Measurements from ENCODE around the gene MYZAP. TPM values are rescaled to one million over a fixed set of nuclear protein-coding genes. Genes with fewer than 3 reads are reported as not detected.

Gene MYZAP
- total RNA-seq, 1 experiment from 2014 or later = 0.68 TPM

- no peak for TF ChIP-seq OVOL2 (CRISPR knock-in tag; IDR thresholded peaks at IDR 0.05; ENCODE audit: borderline replicate concordance)
- TF ChIP-seq ATF6 (CRISPR knock-in tag; IDR thresholded peaks at IDR 0.05) = no peak
- no peak for TF ChIP-seq ESRRA (CRISPR knock-in tag; IDR thresholded peaks at IDR 0.05; ENCODE audit: borderline replicate concordance)
- TF ChIP-seq FOXP4 (CRISPR knock-in tag; IDR thresholded peaks at IDR 0.05) = no peak
- no peak for TF ChIP-seq ZNF138 (CRISPR knock-in tag; conservative IDR thresholded peaks at IDR 0.05)
Observed at GRCh38 chr15:57583282-57583681, 8.4 kb upstream of the MYZAP start (continued).

GRCh38 chr15:57583720-57584119 lies 8.0 kb upstream of the MYZAP start:
- no peaks in the 10 kb centered on the region; the same call in 1 of the 2 replicates for H3K36me3 Mint-ChIP-seq
- H3K9me3 Mint-ChIP-seq = peaks cover 14% of the 10 kb centered on the region
- no peak for ATAC-seq
- peaks cover 2% of the 10 kb centered on the region for H3K27me3 Mint-ChIP-seq (ENCODE audit: low read depth)
- H3K4me3 Mint-ChIP-seq = no peak overlapping the region
- ChIA-PET CTCF (interaction anchor here (1.0 kb wide), 1 partner anchor 24 kb away, joined by 4 read pairs; no protein-coding TSS in a partner anchor), POLR2A (no interaction called here)
- TF ChIP-seq HMGXB4 (CRISPR knock-in tag; IDR thresholded peaks at IDR 0.05) = no peak
- no peak for TF ChIP-seq ZNF416 (CRISPR knock-in tag; IDR thresholded peaks at IDR 0.05)
- no peak for TF ChIP-seq ZNF232 (CRISPR knock-in tag; IDR thresholded peaks at IDR 0.05)
- TF ChIP-seq CTCF (IDR thresholded peaks at IDR 0.05) = no peak
- TF ChIP-seq KAT7 (CRISPR knock-in tag; IDR thresholded peaks at IDR 0.05; ENCODE audit: borderline replicate concordance) = no peak
- no peak for TF ChIP-seq USF2 (CRISPR knock-in tag; IDR thresholded peaks at IDR 0.05)
- TF ChIP-seq TP53 (CRISPR knock-in tag; IDR thresholded peaks at IDR 0.05) = no peak
- TF ChIP-seq RORB (CRISPR knock-in tag; IDR thresholded peaks at IDR 0.05) = no peak
- no peak for TF ChIP-seq ARID4B (CRISPR knock-in tag; IDR thresholded peaks at IDR 0.05; ENCODE audit: borderline replicate concordance)
- no peak for TF ChIP-seq OVOL2 (CRISPR knock-in tag; IDR thresholded peaks at IDR 0.05; ENCODE audit: borderline replicate concordance)
- TF ChIP-seq PRRX2 (CRISPR knock-in tag; IDR thresholded peaks at IDR 0.05) = no peak
- no peak for TF ChIP-seq ZNF425 (CRISPR knock-in tag; conservative IDR thresholded peaks at IDR 0.05)
- no peaks in the 10 kb centered on the region for H3K4me1 Mint-ChIP-seq
- DNase-seq (ENCODE audit: low spot score) = no peak
- H3K27ac Mint-ChIP-seq = no peak overlapping the region
